ENCODE data around the gene ZNF260. TPM values are rescaled to one million over a fixed set of nuclear protein-coding genes. Genes with fewer than 3 reads are reported as not detected.

The ZNF260 gene
- total RNA-seq, 1 experiment from 2014 or later, result 0.07 TPM

GRCh38 chr19:36489118-36489919, 38.8 kb downstream of the ZNF260 start, which contains the start of gene ZNF566 (continued):
- TF ChIP-seq, protein P1, sequence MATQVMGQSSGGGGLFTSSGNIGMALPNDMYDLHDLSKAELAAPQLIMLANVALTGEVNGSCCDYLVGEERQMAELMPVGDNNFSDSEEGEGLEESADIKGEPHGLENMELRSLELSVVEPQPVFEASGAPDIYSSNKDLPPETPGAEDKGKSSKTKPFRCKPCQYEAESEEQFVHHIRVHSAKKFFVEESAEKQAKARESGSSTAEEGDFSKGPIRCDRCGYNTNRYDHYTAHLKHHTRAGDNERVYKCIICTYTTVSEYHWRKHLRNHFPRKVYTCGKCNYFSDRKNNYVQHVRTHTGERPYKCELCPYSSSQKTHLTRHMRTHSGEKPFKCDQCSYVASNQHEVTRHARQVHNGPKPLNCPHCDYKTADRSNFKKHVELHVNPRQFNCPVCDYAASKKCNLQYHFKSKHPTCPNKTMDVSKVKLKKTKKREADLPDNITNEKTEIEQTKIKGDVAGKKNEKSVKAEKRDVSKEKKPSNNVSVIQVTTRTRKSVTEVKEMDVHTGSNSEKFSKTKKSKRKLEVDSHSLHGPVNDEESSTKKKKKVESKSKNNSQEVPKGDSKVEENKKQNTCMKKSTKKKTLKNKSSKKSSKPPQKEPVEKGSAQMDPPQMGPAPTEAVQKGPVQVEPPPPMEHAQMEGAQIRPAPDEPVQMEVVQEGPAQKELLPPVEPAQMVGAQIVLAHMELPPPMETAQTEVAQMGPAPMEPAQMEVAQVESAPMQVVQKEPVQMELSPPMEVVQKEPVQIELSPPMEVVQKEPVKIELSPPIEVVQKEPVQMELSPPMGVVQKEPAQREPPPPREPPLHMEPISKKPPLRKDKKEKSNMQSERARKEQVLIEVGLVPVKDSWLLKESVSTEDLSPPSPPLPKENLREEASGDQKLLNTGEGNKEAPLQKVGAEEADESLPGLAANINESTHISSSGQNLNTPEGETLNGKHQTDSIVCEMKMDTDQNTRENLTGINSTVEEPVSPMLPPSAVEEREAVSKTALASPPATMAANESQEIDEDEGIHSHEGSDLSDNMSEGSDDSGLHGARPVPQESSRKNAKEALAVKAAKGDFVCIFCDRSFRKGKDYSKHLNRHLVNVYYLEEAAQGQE (IDR thresholded peaks at IDR 0.05; ENCODE audit: low read depth), result no peak
- no peak for TF ChIP-seq EGR1 (IDR thresholded peaks at IDR 0.05; ENCODE audit: low read depth)
- no peak for TF ChIP-seq RAD21 (IDR thresholded peaks at IDR 0.05; ENCODE audit: low read depth)
- peak; percentile 82 for TF ChIP-seq SIN3A (IDR thresholded peaks at IDR 0.05; ENCODE audit: low read depth)
- no peak for TF ChIP-seq EZH2phosphoT487 (IDR thresholded peaks at IDR 0.05; ENCODE audit: borderline replicate concordance)

- Histone ChIP-seq H3K27ac (ENCODE audit: low read depth, low read length) (peak overlapping the region; percentile 74), H3K9me3 (ENCODE audit: control insufficient read depth in 1 of 2, insufficient read depth in 1 of 2, low read depth in 1 of 2, low read length in 2 of 2) (peaks cover 0 to 4% of the 10 kb centered on the region in 2 experiments; a peak in 1 of 4 replicates), H3K4me2 (ENCODE audit: low read length) (peak overlapping the region; percentile 95), H3K79me2 (ENCODE audit: insufficient read depth, low read length) (peaks cover 11% of the 10 kb centered on the region; the same call in 1 of the 2 replicates), H4K20me1 (ENCODE audit: insufficient read depth) (no peaks in the 10 kb centered on the region), H3K27me3 (ENCODE audit: insufficient read depth, low read length) (no peaks in the 10 kb centered on the region), H3K9me2 (ENCODE audit: insufficient read depth) (no peaks in the 10 kb centered on the region), H2AFZ (ENCODE audit: low read depth, low read length, poor library complexity, severe bottlenecking) (peak overlapping the region; percentile 84), H3K9ac (ENCODE audit: low read length) (peak overlapping the region; percentile 79), H3K4me1 (ENCODE audit: control insufficient read depth in 1 of 2, insufficient read depth in 2 of 2, low read length in 2 of 2) (peaks cover 0 to 18% of the 10 kb centered on the region in 2 experiments; a peak in 2 of 4 replicates), H3K36me3 (ENCODE audit: control insufficient read depth in 1 of 2, insufficient read depth in 2 of 2, low read length in 2 of 2) (no peaks in the 10 kb centered on the region; a peak in 1 of 4 replicates), H3K4me3 (replicated peaks in 1 of 2; ENCODE audit: low read depth in 1 of 2, low read length in 2 of 2) (peak overlapping the region; percentile 68 to 91)
- ChIA-PET RAD21 (ENCODE audit: low non-redundant PET in 1 of 2, low total read pairs in 2 of 2, uncharacterized antibody in 2 of 2, unreplicated experiment in 2 of 2) (interaction anchor here in 1 of 2 experiments (0.9 kb wide), 1 partner anchor 274 kb away, joined by 3 read pairs; the partner anchor contains the start of genes ZNF146 and ZNF565), POLR2A (interaction anchor here (1.4 to 1.7 kb wide), 2 partner anchors 274 to 374 kb away, joined by 5 read pairs; partner anchors contain the start of genes POLR2I, TBCB, ZNF146 and ZNF565), CTCF (interaction anchor here (1.5 kb wide), 1 partner anchor 361 kb away, joined by 7 read pairs; no protein-coding TSS in a partner anchor)
- TF ChIP-seq POLR2AphosphoS5 (IDR thresholded peaks at IDR 0.05; ENCODE audit: low read depth, low read length), result no peak
- TF ChIP-seq CTCF (IDR thresholded peaks at IDR 0.05 in 2 of 3, conservative IDR thresholded peaks at IDR 0.05 in 1 of 3; ENCODE audit: borderline replicate concordance in 1 of 3, insufficient read depth in 1 of 3, low read depth in 2 of 3, low read length in 2 of 3), result 0 out of 6 replicates have a peak, but pooled peaks of 1 of the 3 experiments have one; percentile 11
- DNase-seq (ENCODE audit: low read depth, low spot score) (peak; percentile 13), ATAC-seq (peak; percentile 41)
- intact Hi-C loops (cut with micrococcal nuclease), result loop anchor here (1.0 to 5.0 kb wide), 3 partner anchors 361 to 1290 kb away; partner anchors contain the start of gene ZNF573
- BruUV-seq (replicated peaks), result TSS peak; percentile 70
These were observed 39.3 kb downstream of the ZNF260 start for GRCh38 chr19:36488846-36489117.
